SJSA1 (cell line): Measurements from ENCODE around the gene GSTT4. TPM values are rescaled to one million over a fixed set of nuclear protein-coding genes. Genes with fewer than 3 reads are reported as not detected.
"Not testable (repeated sequence)": the region's sequence is repeated elsewhere in the genome, so short reads cannot be mapped to it uniquely, and the experiment has no call there.

ENCODE experiments used
- DNase-seq, 2 experiments: peaks; one replicate each; pipeline ENCODE4 v3.0.0-alpha.2; 2015 to 2020; ENCODE audit warnings: low spot score in 2 of 2, low read depth in 1 of 2
- H3K27ac ChIP-seq: fragments of 250-450 bp; sonication (Bioruptor Pico); 2 replicates; pipeline ENCODE4 v1.5.1; 2020; ENCODE audit warnings: mild to moderate bottlenecking, moderate library complexity
- H3K27me3 ChIP-seq: fragments of 250-450 bp; sonication (Bioruptor Pico); replicated peaks from 2 replicates; pipeline ENCODE4 v1.5.1; 2020; ENCODE audit warnings: mild to moderate bottlenecking, moderate library complexity
- H3K36me3 ChIP-seq: fragments of 250-450 bp; sonication (Bioruptor Pico); 2 replicates; pipeline ENCODE4 v1.5.1; 2020; ENCODE audit warnings: mild to moderate bottlenecking
- H3K4me1 ChIP-seq: fragments of 250-450 bp; sonication (Bioruptor Pico); replicated peaks from 2 replicates; pipeline ENCODE4 v1.6.1; 2021; ENCODE audit warnings: mild to moderate bottlenecking
- H3K4me3 ChIP-seq: fragments of 250-450 bp; sonication (Bioruptor Pico); 2 replicates; pipeline ENCODE4 v1.5.1; 2020; ENCODE audit warnings: mild to moderate bottlenecking
- H3K9me3 ChIP-seq: fragments of 250-450 bp; sonication (Bioruptor Pico); replicated peaks from 2 replicates; pipeline ENCODE4 v1.5.1; 2020; ENCODE audit warnings: mild to moderate bottlenecking
- total RNA-seq: library from RNA; depleted of rRNA; stranded (reverse); fragments of >200 nt; shearing (Covaris generic); gene quantifications from 2 replicates; pipeline ENCODE4 v1.2.3, GENCODE V29; 2014; rRNA removed

Gene GSTT4
- not detected in 2 replicates for total RNA-seq

DNA sequence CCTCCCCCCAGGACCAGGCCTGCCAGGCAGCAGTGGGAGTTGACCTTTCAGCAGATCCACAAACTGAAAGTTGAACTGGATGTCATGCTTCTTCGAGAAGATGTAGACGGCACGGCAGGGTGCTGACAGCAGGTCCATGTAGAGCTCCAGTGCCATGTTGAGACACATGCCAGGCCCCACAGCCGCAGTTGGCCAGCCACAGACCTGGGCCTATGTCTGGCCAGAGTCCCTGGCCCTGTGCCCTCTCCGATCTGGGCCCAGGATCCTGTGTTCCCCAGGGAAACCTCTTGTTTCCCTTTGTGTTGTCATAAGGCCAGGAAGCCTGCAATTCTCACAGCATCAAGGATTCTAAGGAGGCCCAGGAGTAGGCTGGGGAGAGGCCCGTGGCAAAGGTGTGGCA lies at the start of gene GSTT4:
Gene GSTT4, minus strand, starts transcription at position 253 of the 400 bp plus-strand sequence. Its CDS starts 97 bp downstream, at position 156.
- no peak within 1 kb of the TSS for H3K4me3 ChIP-seq
- H3K27me3 ChIP-seq: no peaks in the 10 kb centered on the region
- H3K27ac ChIP-seq: no peak within 1 kb of the TSS
- peaks cover 6% of the 10 kb centered on the region for H3K4me1 ChIP-seq
- DNase-seq: no peak
- no peaks in the 10 kb centered on the region for H3K36me3 ChIP-seq
- H3K9me3 ChIP-seq: 0 out of 2 replicates have a peak, but pooled peaks cover 3% of the 10 kb centered on the region

DNA sequence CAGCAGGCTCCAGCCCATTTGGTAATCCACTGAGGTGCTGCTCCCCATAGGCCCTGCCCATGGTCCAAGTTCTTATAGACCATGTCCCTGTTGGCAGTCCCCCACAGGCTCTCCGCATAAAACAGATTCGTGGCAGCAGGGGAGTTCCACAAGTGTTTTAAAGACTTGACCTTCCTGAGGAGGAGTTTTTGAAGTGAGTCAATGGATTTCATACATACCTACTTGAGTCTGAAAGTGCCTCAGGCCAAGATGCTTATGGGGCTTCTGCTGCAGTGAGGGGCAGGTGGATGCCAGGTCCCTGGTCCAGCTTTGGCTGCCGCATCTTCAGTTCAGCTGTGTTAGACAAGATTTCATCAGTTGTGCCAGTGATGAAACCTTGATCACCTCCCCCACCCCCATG lies 49.1 kb upstream of the GSTT4 start:
- Histone ChIP-seq H3K9me3 (no peaks in the 10 kb centered on the region), H3K36me3 (peaks cover 72% of the 10 kb centered on the region), H3K27me3 (no peaks in the 10 kb centered on the region), H3K4me3 (no peak overlapping the region), H3K27ac (no peak overlapping the region), H3K4me1 (no peaks in the 10 kb centered on the region)
- no peak for DNase-seq

DNA sequence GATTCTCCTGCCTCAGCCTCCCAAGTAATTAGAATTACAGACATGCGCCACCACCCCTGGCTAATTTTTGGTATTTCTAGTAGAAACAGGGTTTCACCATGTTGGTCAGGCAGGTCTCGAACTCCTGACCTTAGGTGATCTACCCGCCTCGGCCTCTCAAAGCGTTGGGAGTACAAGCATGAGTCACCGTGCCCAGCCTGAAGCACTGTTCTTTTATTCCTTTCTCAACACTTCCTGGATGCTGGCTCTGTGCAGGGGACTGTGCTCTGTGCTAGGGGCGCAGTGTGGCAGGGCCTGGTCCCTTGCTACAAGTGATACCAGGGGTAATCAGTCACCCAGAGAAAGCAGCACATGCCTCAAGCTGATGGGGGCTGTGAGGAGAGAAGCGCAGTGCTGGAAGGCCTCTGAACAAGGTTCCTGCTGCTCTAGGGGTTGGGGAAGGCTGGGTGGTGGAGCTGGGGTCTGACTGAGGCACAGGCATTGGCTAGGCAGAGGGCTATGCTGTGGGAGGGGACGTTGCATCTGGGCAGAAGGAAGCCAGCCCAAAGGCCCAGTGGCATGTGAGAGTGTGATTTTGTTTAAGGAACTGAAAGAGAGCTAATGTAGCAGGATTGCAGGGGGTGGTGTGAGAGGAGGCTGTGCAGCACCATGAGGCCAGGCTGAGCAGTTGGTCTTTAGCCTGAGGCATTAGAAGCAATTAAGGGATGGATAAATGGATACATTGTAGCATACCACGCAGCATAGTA lies 48.4 kb upstream of the GSTT4 start:
- Histone ChIP-seq H3K27me3 (no peaks in the 10 kb centered on the region), H3K27ac (no peak overlapping the region), H3K36me3 (peaks cover 72% of the 10 kb centered on the region), H3K9me3 (no peaks in the 10 kb centered on the region), H3K4me1 (no peaks in the 10 kb centered on the region), H3K4me3 (no peak overlapping the region)
- DNase-seq: no peak

DNA sequence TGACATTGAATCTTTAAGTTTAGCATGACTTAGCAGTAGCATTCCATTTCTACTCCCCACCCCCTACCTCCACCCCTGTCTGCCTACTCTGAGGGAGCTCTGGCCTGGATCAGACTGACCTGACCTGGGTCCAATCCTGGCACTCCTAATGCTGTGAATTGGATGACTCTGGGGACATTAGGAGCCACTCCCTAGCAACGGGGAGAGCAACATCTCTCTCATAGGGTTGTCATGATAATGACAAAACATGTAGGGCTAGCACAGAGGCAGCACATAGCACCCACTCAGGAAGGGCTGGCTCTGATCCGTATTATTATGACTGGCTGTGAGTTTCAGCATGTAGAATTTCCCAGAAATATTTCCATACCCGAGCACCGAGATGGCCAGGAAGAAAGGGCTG lies 46.3 kb upstream of the GSTT4 start:
- no peaks in the 10 kb centered on the region for H3K9me3 ChIP-seq
- H3K4me3 ChIP-seq: no peak overlapping the region
- H3K4me1 ChIP-seq: no peaks in the 10 kb centered on the region
- H3K36me3 ChIP-seq: peaks cover 69% of the 10 kb centered on the region
- DNase-seq: no peak
- H3K27ac ChIP-seq: no peak overlapping the region
- H3K27me3 ChIP-seq: no peaks in the 10 kb centered on the region

DNA sequence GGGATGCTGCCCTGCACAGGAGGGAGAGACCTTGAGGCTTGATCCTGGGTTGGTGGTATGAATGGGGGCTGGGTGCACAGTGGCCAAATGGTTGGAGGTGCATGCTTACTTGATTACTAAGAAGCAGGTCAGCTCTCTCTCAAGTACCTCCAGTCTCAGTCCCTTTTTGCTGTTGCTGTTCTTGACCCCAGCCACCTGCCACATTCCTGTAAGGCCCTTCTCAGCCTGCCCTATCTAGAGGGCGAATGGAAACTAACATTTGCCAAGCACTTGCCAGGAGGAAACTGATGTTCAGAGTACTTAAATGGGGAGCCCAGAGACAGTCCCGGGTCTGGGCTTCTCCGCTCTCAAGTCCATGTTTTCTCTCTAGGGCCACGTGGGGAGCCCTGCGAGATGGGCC lies 45.8 kb upstream of the GSTT4 start:
- Histone ChIP-seq H3K27ac (no peak overlapping the region), H3K4me3 (no peak overlapping the region), H3K9me3 (no peaks in the 10 kb centered on the region), H3K27me3 (no peaks in the 10 kb centered on the region), H3K36me3 (peaks cover 67% of the 10 kb centered on the region), H3K4me1 (no peaks in the 10 kb centered on the region)
- no peak for DNase-seq

DNA sequence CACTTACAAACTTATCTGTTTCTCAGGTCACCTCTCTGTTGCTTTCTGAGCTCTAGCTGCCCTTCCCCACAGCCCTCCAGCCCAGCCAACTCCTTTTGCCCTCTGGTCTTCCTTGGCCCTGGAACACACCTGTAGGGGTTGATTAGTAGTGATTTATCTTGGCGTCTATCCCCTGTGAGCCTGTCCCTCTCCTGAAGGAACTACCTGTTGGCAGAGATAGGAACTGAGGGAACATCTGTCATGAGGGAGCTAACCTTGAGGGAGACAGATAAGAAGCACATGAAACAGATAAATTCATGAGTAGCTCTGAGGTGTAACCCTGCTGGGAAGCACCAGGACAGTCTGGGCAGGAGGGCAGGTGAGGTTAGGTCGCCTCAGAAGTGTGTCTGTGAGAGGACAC lies 44.7 kb upstream of the GSTT4 start:
- Histone ChIP-seq H3K4me3 (no peak overlapping the region), H3K4me1 (no peaks in the 10 kb centered on the region), H3K27me3 (no peaks in the 10 kb centered on the region), H3K36me3 (peaks cover 63% of the 10 kb centered on the region), H3K9me3 (no peaks in the 10 kb centered on the region), H3K27ac (no peak overlapping the region)
- DNase-seq: no peak

DNA sequence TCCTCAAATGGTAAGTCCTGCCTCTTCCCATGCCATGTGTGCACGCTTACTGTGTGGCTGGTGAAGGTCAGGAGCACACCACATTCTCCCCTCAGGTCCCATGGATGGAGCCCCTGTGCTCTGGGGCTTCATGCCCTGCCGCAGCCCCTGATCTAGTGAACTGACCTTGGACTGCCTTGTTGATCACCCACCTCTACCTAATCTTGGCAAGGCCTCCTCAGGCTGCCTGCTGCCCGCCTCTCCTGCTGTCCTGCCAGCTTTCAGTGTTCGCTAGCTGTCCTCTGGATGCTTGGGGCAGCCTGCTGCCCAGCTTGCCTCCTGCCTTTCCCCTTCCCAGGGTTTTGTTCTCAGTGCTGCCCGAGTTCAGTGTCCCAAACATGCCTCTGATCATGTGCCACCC lies 44.0 kb upstream of the GSTT4 start:
- no peak for DNase-seq
- no peak overlapping the region for H3K27ac ChIP-seq
- H3K9me3 ChIP-seq: no peaks in the 10 kb centered on the region
- no peak overlapping the region for H3K4me3 ChIP-seq
- H3K36me3 ChIP-seq: peaks cover 61% of the 10 kb centered on the region
- H3K4me1 ChIP-seq: no peaks in the 10 kb centered on the region
- no peaks in the 10 kb centered on the region for H3K27me3 ChIP-seq

DNA sequence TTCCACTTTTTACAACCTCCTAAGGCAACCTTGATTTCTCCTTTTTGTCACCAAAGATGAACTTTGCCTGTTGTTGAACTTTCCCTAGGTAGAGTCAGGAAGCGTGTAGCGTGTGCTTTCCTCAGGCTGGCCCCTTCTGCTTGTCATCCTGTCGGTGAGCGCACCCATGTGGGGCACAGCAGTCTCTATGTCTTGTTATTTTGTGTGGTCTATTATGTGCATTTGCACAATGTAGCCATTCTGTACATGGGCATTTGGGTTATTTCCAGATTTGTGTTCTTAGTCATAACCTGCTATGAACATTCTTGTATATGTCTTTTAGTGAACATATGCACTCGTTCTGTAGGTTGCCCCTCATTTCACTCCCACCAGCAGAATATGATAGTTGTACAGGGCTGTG lies 40.8 kb upstream of the GSTT4 start:
- peaks cover 65% of the 10 kb centered on the region for H3K36me3 ChIP-seq
- H3K27me3 ChIP-seq: no peaks in the 10 kb centered on the region
- no peak overlapping the region for H3K27ac ChIP-seq
- peaks cover 17% of the 10 kb centered on the region for H3K4me1 ChIP-seq
- H3K9me3 ChIP-seq: no peaks in the 10 kb centered on the region
- H3K4me3 ChIP-seq: no peak overlapping the region
- no peak for DNase-seq

DNA sequence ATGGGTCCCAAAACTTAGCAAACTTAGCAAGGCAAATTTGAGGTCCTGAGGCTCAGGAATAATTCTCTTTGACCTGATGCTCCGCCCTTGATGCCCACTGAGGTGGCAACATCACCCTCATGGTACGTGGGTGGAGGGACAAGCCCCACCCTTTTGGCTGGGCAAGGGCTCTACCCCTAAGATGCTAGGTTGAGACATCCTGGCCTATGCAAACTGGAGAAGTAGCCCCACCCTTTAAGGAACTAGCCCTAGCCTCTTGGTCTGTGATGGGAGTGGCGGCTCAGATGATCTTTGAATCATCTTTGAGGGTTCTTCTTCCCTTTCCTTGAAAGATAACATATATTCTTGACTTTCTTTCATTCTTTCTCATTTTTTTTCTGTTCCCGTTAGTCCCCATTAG lies 38.7 kb upstream of the GSTT4 start:
- DNase-seq: peak in 1 of 2 experiments; percentile 15
- no peak overlapping the region for H3K4me3 ChIP-seq
- no peaks in the 10 kb centered on the region for H3K27me3 ChIP-seq
- no peaks in the 10 kb centered on the region for H3K9me3 ChIP-seq
- H3K36me3 ChIP-seq: peaks cover 59% of the 10 kb centered on the region
- H3K27ac ChIP-seq: no peak overlapping the region
- H3K4me1 ChIP-seq: peaks cover 17% of the 10 kb centered on the region

DNA sequence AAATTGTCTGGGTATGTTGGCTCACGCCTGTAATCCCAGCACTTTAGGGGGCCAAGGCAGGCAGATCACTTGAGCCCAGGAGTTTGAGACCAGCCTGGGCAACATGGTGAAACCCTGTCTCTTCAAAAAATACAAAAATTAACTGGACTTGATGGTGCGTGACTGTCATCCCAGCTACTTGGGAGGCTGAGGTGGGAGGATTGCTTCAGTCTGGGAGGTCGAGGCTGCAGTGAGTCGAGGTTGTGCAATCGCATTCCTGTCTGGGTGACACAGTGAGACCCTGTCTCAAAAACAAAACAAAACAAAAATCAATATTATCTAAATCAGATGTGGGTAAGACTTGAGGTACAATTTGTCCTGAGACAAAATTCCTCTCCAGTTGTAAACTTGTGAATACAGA lies 38.2 kb upstream of the GSTT4 start:
- not testable (repeated sequence) for H3K27me3 ChIP-seq, H3K4me3 ChIP-seq, H3K9me3 ChIP-seq
- H3K36me3 ChIP-seq: peaks cover 59% of the 10 kb centered on the region
- DNase-seq: peak in 1 of 2 experiments; percentile 38
- H3K4me1 ChIP-seq: peaks cover 17% of the 10 kb centered on the region
- H3K27ac ChIP-seq: peak overlapping the region; percentile 31; the same call in 1 of the 2 replicates

DNA sequence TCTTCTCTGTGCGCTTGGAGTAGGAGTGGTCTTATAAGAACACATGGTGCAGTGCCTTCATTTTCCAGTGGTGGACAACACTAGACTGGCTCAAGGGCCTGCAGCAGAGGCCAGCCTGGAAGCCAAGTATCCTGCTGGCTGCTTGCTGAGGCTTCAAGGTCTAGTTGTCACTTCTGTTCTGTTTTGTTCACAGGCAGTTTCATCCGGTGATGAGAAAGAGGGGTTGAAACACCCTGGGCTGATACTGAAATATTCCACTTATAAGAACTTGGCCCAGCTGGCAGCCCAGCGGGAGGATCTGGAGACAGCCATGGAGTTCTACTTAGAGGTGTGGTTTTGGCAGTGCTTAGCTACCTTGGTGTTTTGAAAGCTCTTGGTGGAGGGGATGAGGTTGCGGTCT lies 35.7 kb upstream of the GSTT4 start:
- no peaks in the 10 kb centered on the region for H3K27me3 ChIP-seq
- no peak overlapping the region for H3K27ac ChIP-seq
- no peaks in the 10 kb centered on the region for H3K9me3 ChIP-seq
- H3K4me3 ChIP-seq: no peak overlapping the region
- no peak for DNase-seq
- H3K4me1 ChIP-seq: peaks cover 17% of the 10 kb centered on the region
- peaks cover 61% of the 10 kb centered on the region for H3K36me3 ChIP-seq

DNA sequence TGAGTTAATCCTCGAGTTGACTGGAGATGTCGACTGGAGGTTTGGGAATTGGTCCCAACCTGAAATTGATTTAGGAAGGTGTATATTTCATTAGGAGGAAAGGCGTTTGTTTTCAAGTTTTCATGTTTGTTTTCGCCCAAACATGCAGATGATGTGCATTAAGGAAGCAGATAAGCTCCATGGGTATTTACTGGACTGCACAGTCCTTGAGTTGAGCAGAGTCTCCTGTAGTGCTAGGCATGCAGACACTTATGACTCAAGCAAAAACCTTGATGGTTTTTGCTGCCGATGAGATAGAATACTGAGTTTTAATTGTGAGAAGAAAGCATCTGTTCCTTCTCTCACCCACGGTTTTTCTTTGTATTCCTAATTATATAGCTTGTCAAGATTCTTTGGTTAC lies 33.8 kb upstream of the GSTT4 start:
- no peaks in the 10 kb centered on the region for H3K27me3 ChIP-seq
- H3K27ac ChIP-seq: no peak overlapping the region
- DNase-seq: no peak
- H3K4me1 ChIP-seq: peaks cover 17% of the 10 kb centered on the region
- no peaks in the 10 kb centered on the region for H3K9me3 ChIP-seq
- H3K36me3 ChIP-seq: peaks cover 52% of the 10 kb centered on the region
- H3K4me3 ChIP-seq: no peak overlapping the region

DNA sequence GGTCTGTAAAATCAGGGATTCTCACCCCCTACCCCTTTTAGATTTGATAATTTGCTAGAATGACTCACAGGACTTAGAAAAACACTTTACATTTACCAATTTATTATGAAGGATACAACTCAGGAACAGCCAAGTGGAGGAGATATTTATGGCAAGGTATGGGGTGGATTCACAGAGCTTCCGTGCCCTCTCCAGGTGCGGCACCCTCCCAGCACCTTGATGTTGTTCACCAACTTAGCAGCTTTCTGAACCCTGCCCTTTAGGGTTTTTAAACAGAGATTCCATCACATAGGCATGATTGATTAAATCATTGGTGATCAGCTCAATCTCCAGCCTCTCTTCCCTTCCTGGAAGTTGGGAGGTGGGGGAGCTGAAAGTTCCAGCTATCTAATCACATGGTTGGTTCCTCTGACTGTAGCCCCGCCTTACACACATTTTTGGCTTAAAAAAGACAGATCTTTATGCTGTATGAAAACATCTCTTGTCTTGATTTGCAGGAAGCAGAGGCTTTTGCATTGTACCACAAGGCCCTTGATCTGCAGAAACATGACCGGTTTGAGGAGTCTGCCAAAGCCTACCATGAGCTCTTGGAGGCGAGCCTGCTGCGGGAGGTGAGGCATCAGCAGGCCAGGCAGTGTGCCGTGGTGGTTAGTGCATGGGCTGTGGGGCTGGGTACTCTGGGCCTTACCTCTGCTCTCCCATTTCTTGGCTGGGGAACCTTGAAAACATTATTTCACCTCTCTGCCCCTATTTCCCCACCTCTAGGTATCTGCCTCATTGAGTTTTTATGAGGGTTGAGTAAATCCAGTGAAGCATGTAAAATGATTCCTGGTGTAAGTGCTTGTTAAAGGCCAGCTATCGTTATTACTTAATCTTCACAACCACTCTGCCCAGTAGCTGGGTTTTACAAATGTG lies 32.9 kb upstream of the GSTT4 start:
- DNase-seq: no peak
- Histone ChIP-seq H3K27ac (no peak overlapping the region), H3K27me3 (no peaks in the 10 kb centered on the region), H3K4me3 (no peak overlapping the region), H3K9me3 (no peaks in the 10 kb centered on the region), H3K4me1 (peaks cover 10% of the 10 kb centered on the region), H3K36me3 (peaks cover 48% of the 10 kb centered on the region)

DNA sequence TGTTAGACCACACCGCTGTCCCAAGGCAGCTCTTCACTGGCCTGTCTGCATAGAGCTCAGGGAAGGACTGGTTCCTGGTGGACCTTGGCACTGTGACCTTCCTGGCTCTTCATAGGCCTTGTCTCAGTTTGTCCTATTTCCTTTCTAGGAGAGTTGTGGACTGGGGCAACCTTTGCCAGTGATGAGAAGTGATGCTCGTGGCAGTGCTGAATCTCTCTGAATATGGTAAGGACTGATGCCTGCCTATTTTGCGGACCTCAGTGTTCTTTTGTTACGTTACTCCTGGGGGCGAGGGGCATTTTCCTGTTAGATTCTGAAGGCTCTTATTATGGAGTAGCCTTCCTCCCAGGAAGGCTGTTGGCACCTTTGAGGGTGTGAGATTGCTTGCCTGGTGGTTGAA lies 30.0 kb upstream of the GSTT4 start:
- Histone ChIP-seq H3K27ac (no peak overlapping the region), H3K9me3 (no peaks in the 10 kb centered on the region), H3K4me3 (no peak overlapping the region), H3K27me3 (no peaks in the 10 kb centered on the region), H3K36me3 (peaks cover 36% of the 10 kb centered on the region), H3K4me1 (no peaks in the 10 kb centered on the region)
- DNase-seq: no peak
